Gastroesophageal sphincter (tissue), 4 donors: ENCODE results near the gene RHBDF2. TPM values are rescaled to one million over a fixed set of nuclear protein-coding genes. Genes with fewer than 3 reads are reported as not detected.

Source experiments
- ATAC-seq: fragments of 150-250 bp; one replicate; pipeline ENCODE4 v1.9.1; 2016; ENCODE audit warnings: mild to moderate bottlenecking, moderate library complexity
- H3K27ac ChIP-seq, 4 donors: fragments of 200-600 bp; sonication (generic) in 3 of 4; 1 replicate in 3 of 4; 2 replicates in 1 of 4; pipeline ENCODE4 v1.5.1; 2016 to 2019
- H3K27me3 ChIP-seq: fragments of 200-600 bp; sonication (generic); one replicate; pipeline ENCODE4 v1.5.1; 2019
- H3K36me3 ChIP-seq, 2 donors: fragments of 200-600 bp; sonication (generic); one replicate each; pipeline ENCODE4 v1.5.1; 2019; ENCODE audit warnings: control low read depth in 1 of 2
- H3K4me1 ChIP-seq, 3 donors: fragments of 200-600 bp; sonication (generic); 1 replicate in 2 of 3; 2 replicates in 1 of 3; pipeline ENCODE4 v1.5.1; 2016 to 2019; ENCODE audit warnings: control low read depth in 2 of 3
- H3K4me3 ChIP-seq, 2 donors: fragments of 200-600 bp; sonication (generic); one replicate each; pipeline ENCODE4 v1.5.1; 2019; ENCODE audit warnings: mild to moderate bottlenecking in 1 of 2, moderate library complexity in 1 of 2
- H3K9me3 ChIP-seq, 3 donors: fragments of 200-600 bp; sonication (generic); one replicate each; pipeline ENCODE4 v1.5.1; 2017 to 2019; ENCODE audit warnings: control low read depth in 2 of 3
- CTCF ChIP-seq, 4 experiments: fragments of 200-600 bp in 2 of 4; fragments of 450-650 bp in 2 of 4; sonication (generic) in 1 of 4; IDR thresholded peaks; one replicate each; pipeline ENCODE4 v1.5.1; 2017 to 2019; ENCODE audit warnings: antibody characterized with exemption in 4 of 4, mild to moderate bottlenecking in 2 of 4, moderate library complexity in 2 of 4
- EP300 ChIP-seq: sonication (generic); formaldehyde crosslinking; IDR thresholded peaks from one replicate; pipeline ENCODE4 v1.6.1; 2017; ENCODE audit warnings: antibody characterized with exemption, mild to moderate bottlenecking
- POLR2A ChIP-seq, 2 donors: fragments of 450-650 bp; IDR thresholded peaks; one replicate each; pipeline ENCODE4 v1.6.1; 2017; ENCODE audit warnings: antibody characterized with exemption in 2 of 2, mild to moderate bottlenecking in 2 of 2, moderate library complexity in 1 of 2
- POLR2AphosphoS5 ChIP-seq: sonication (generic); formaldehyde crosslinking; IDR thresholded peaks from one replicate; pipeline ENCODE4 v1.6.1; 2017; ENCODE audit warnings: antibody characterized with exemption
- WGBS, 2 donors: methylation state at CpG; one replicate each; pipeline ENCODE4 v1.1.5; 2018; ENCODE audit warnings: low coverage in 1 of 2; 5-methylcytosine and 5-hydroxymethylcytosine counted together
- total RNA-seq, 4 donors: library from RNA; depleted of rRNA; stranded (reverse); fragments of >200 nt; gene quantifications; one replicate each; pipeline ENCODE4 v1.1.0, GENCODE V29; 2016

RHBDF2 gene
- total RNA-seq, 4 donors from 2014 or later, result 7.3 to 20.5 (median 8.5) TPM

GRCh38 chr17:76501827-76502307 lies 644 bp upstream of the RHBDF2 start:
- Histone ChIP-seq H3K4me3 (peak overlapping the region; percentile 38 to 70), H3K9me3 (no peaks in the 10 kb centered on the region), H3K27me3 (peaks cover 16% of the 10 kb centered on the region), H3K36me3 (no peaks in the 10 kb centered on the region), H3K4me1 (peaks cover 0 to 57% (median 34%) of the 10 kb centered on the region in 3 donors), H3K27ac (peak overlapping the region in 3 of 4 donors; percentile 53 to 88 (median 82))
- WGBS, 2 donors, result 67% methylated on average over 1 of the region's 11 CpGs; no CpG with 5 or more reads in 1 of the 2 donors
- ATAC-seq, result no peak
- TF ChIP-seq EP300, result no peak
- TF ChIP-seq POLR2AphosphoS5, result no peak
- no peak for TF ChIP-seq POLR2A (IDR thresholded peaks at IDR 0.05)
- TF ChIP-seq CTCF (IDR thresholded peaks at IDR 0.05), result no peak

GRCh38 chr17:76500747-76501017 lies 541 bp downstream of the RHBDF2 start:
- no CpG with 5 or more reads among the region's 10 CpGs for WGBS, 2 donors
- peak overlapping the region in 3 of 4 donors; percentile 82 to 88 (median 82) for H3K27ac ChIP-seq
- H3K36me3 ChIP-seq, result no peaks in the 10 kb centered on the region
- peaks cover 11% of the 10 kb centered on the region for H3K27me3 ChIP-seq
- no peaks in the 10 kb centered on the region for H3K9me3 ChIP-seq
- ATAC-seq, result no peak
- H3K4me1 ChIP-seq, result peaks cover 0 to 51% (median 31%) of the 10 kb centered on the region in 3 donors
- no peak for TF ChIP-seq POLR2A (IDR thresholded peaks at IDR 0.05)
- no peak for TF ChIP-seq EP300
- no peak for TF ChIP-seq POLR2AphosphoS5
- TF ChIP-seq CTCF (IDR thresholded peaks at IDR 0.05), result no peak
- H3K4me3 ChIP-seq, result peak overlapping the region; percentile 38 to 70

GRCh38 chr17:76500074-76500746 lies 1.0 kb downstream of the RHBDF2 start:
- peaks cover 0 to 51% (median 31%) of the 10 kb centered on the region in 3 donors for H3K4me1 ChIP-seq
- peak overlapping the region in 3 of 4 donors; percentile 82 to 88 (median 82) for H3K27ac ChIP-seq
- H3K27me3 ChIP-seq, result peaks cover 6% of the 10 kb centered on the region
- no peaks in the 10 kb centered on the region for H3K9me3 ChIP-seq
- H3K4me3 ChIP-seq, result peak overlapping the region; percentile 38 to 70
- ATAC-seq, result no peak
- 100% methylated on average over 1 to 2 of the region's 17 CpGs for WGBS, 2 donors
- no peak for TF ChIP-seq EP300
- TF ChIP-seq CTCF (IDR thresholded peaks at IDR 0.05), result no peak
- no peak for TF ChIP-seq POLR2AphosphoS5
- no peak for TF ChIP-seq POLR2A (IDR thresholded peaks at IDR 0.05)
- H3K36me3 ChIP-seq, result no peaks in the 10 kb centered on the region

- 73% methylated on average over 5 of the region's 5 CpGs; no CpG with 5 or more reads in 1 of the 2 donors for WGBS, 2 donors
- Histone ChIP-seq H3K4me1 (peaks cover 0 to 52% (median 31%) of the 10 kb centered on the region in 3 donors), H3K27ac (peak overlapping the region in 3 of 4 donors; percentile 82 to 88 (median 82)), H3K4me3 (peak overlapping the region in 1 of 2 donors; percentile 70), H3K9me3 (no peaks in the 10 kb centered on the region), H3K27me3 (no peaks in the 10 kb centered on the region), H3K36me3 (no peaks in the 10 kb centered on the region)
- no peak for TF ChIP-seq POLR2AphosphoS5
- no peak for TF ChIP-seq CTCF (IDR thresholded peaks at IDR 0.05)
- no peak for TF ChIP-seq EP300
- no peak for TF ChIP-seq POLR2A (IDR thresholded peaks at IDR 0.05)
- no peak for ATAC-seq
Observed at GRCh38 chr17:76499267-76499667, 2.0 kb downstream of the RHBDF2 start.

GRCh38 chr17:76498876-76499251 lies 2.4 kb downstream of the RHBDF2 start:
- H3K27ac ChIP-seq, result peak overlapping the region in 3 of 4 donors; percentile 82 to 88 (median 82)
- H3K36me3 ChIP-seq, result no peaks in the 10 kb centered on the region
- no peaks in the 10 kb centered on the region for H3K9me3 ChIP-seq
- H3K4me1 ChIP-seq, result peaks cover 0 to 56% (median 31%) of the 10 kb centered on the region in 3 donors
- peak overlapping the region in 1 of 2 donors; percentile 70 for H3K4me3 ChIP-seq
- 100% methylated on average over 1 of the region's 4 CpGs; no CpG with 5 or more reads in 1 of the 2 donors for WGBS, 2 donors
- no peaks in the 10 kb centered on the region for H3K27me3 ChIP-seq
- no peak for TF ChIP-seq POLR2AphosphoS5
- no peak for TF ChIP-seq POLR2A (IDR thresholded peaks at IDR 0.05)
- TF ChIP-seq CTCF (IDR thresholded peaks at IDR 0.05), result no peak
- no peak for ATAC-seq
